OCI-LY7 (cell line): ENCODE data around the gene KIF12.

ENCODE experiments used
- CTCF ChIP-seq: fragments of 200-600 bp; sonication (generic); conservative IDR thresholded peaks from 2 replicates; pipeline ENCODE4 v1.5.1; 2014; ENCODE audit warnings: mild to moderate bottlenecking, antibody characterized with exemption, low read length, moderate library complexity, mixed read lengths
- EZH2phosphoT487 ChIP-seq: fragments of 200-600 bp; sonication (generic); IDR thresholded peaks from 2 replicates; pipeline ENCODE4 v1.6.1; 2018; ENCODE audit warnings: low read depth, borderline replicate concordance, mild to moderate bottlenecking, mixed run types, antibody characterized with exemption, low read length, moderate library complexity, mixed read lengths

- no peak for TF ChIP-seq CTCF
- TF ChIP-seq EZH2phosphoT487 = no peak
Measured at GRCh38 chr9:114072184-114073140, 26.6 kb downstream of the KIF12 start.
